HepG2 (cell line): ENCODE results near the gene PLCG1. TPM values are rescaled to one million over a fixed set of nuclear protein-coding genes. Genes with fewer than 3 reads are reported as not detected.

ENCODE experiments used
- ATAC-seq: fragments of 200-7000 bp; cut with Tn5 transposase; 3 replicates; pipeline ENCODE4 v1.9.1; 2020; ENCODE audit warnings: mild to moderate bottlenecking, moderate library complexity
- BruUV-seq: library from RNA; stranded (reverse); fragments of 400-500 nt; replicated peaks from 2 replicates; lab custom pipeline; 2021; lab: Mats Ljungman, UMichigan
- CTCF ChIA-PET: fragments of 300-600 bp; formaldehyde crosslinking; extraction: SDS; loops from one replicate; lab custom pipeline; 2021; ENCODE audit warnings: low total read pairs, inconsistent platforms, low intra/inter-chr PET ratio; lab: Yijun Ruan, JAX
- POLR2A ChIA-PET: fragments of 350-600 bp; sonication (Branson Sonifier 250); formaldehyde crosslinking; loops from one replicate; lab custom pipeline; 2020; ENCODE audit warnings: antibody characterized with exemption, inconsistent platforms; lab: Yijun Ruan, JAX
- DNase-seq: peaks from one replicate; pipeline ENCODE4 v3.0.0-alpha.2; 2015; ENCODE audit warnings: low spot score
- FAIRE-seq: peaks from 3 replicates; lab custom pipeline; 2011; peaks lifted over from hg19 to GRCh38; lab: Jason Lieb, UNC
- H2AFZ ChIP-seq: one replicate; pipeline ENCODE4 v1.6.1; 2011; ENCODE audit warnings: low read length, inconsistent platforms
- H3K27ac ChIP-seq: fragments of 300-600 bp; 3 replicates; pipeline ENCODE4 v1.8.0; 2011; ENCODE audit warnings: mixed run types, mild to moderate bottlenecking, mixed read lengths, low read length, inconsistent platforms; ENCODE audit not compliant: insufficient read depth; ENCODE audit errors: extremely low read length
- H3K27me3 ChIP-seq, 2 experiments: fragments of 200-600 bp in 1 of 2; 2 replicates in 1 of 2; 3 replicates in 1 of 2; pipeline versions ENCODE4 v1.6.0 to v1.8.0; 2011; ENCODE audit warnings: low read length in 2 of 2, mild to moderate bottlenecking in 2 of 2, moderate library complexity in 2 of 2, inconsistent platforms in 1 of 2; ENCODE audit not compliant: insufficient read depth in 2 of 2, control insufficient read depth in 1 of 2
- H3K36me3 ChIP-seq, 2 experiments: fragments of 200-600 bp in 1 of 2; replicated peaks in 1 of 2; 2 replicates in 1 of 2; 3 replicates in 1 of 2; pipeline versions ENCODE4 v1.5.1 to v1.8.0; 2011; ENCODE audit warnings: low read length in 2 of 2, inconsistent platforms in 1 of 2; ENCODE audit not compliant: insufficient read depth in 2 of 2, control insufficient read depth in 1 of 2
- H3K4me1 ChIP-seq: 2 replicates; pipeline ENCODE4 v1.5.1; 2012; ENCODE audit warnings: low read length, inconsistent platforms; ENCODE audit not compliant: insufficient read depth
- H3K4me2 ChIP-seq: 2 replicates; pipeline ENCODE4 v1.6.0; 2011; ENCODE audit warnings: low read depth, low read length, inconsistent platforms
- H3K4me3 ChIP-seq, 3 experiments: fragments of 200-600 bp in 1 of 3; sonication (generic), shearing (Covaris generic) in 1 of 3; replicated peaks in 1 of 3; 2 replicates each; pipeline ENCODE4 v1.5.1; 2011 to 2016; ENCODE audit warnings: low read length in 3 of 3, inconsistent platforms in 2 of 3, low read depth in 2 of 3, mild to moderate bottlenecking in 2 of 3, control low read depth in 1 of 3, mixed read lengths in 1 of 3; ENCODE audit not compliant: insufficient read depth in 1 of 3
- H3K79me2 ChIP-seq: one replicate; pipeline ENCODE4 v1.6.1; 2011; ENCODE audit warnings: low read length, inconsistent platforms; ENCODE audit not compliant: insufficient read depth
- H3K9ac ChIP-seq: 2 replicates; pipeline ENCODE4 v1.6.0; 2011; ENCODE audit warnings: mild to moderate bottlenecking, low read depth, low read length, inconsistent platforms; ENCODE audit not compliant: insufficient read depth
- H3K9me3 ChIP-seq: 2 replicates; pipeline ENCODE4 v1.5.1; 2012; ENCODE audit warnings: mild to moderate bottlenecking, low read length
- H4K20me1 ChIP-seq: 2 replicates; pipeline ENCODE4 v1.6.0; 2011; ENCODE audit warnings: inconsistent platforms, mild to moderate bottlenecking, low read length, moderate library complexity; ENCODE audit not compliant: insufficient read depth
- BCL3 ChIP-seq: sonication (generic); formaldehyde crosslinking; IDR thresholded peaks from 2 replicates; pipeline ENCODE4 v1.5.1; 2020; ENCODE audit warnings: mild to moderate bottlenecking, missing genetic modification reagents, moderate library complexity
- HNRNPK ChIP-seq: fragments of 200-400 bp; formaldehyde crosslinking; IDR thresholded peaks from 2 replicates; pipeline ENCODE4 v1.6.1; 2018; ENCODE audit warnings: low read length, low read depth, moderate library complexity, mild to moderate bottlenecking; ENCODE audit not compliant: poor library complexity, severe bottlenecking
- KDM1A ChIP-seq: IDR thresholded peaks from 2 replicates; pipeline ENCODE4 v1.6.1; 2016; ENCODE audit warnings: missing compliant biosample characterization
- RAD21 ChIP-seq: fragments of 450-650 bp; formaldehyde crosslinking; IDR thresholded peaks from 2 replicates; pipeline ENCODE4 v1.5.0; 2020; ENCODE audit warnings: mild to moderate bottlenecking
- RFXAP ChIP-seq: sonication (generic); formaldehyde crosslinking; IDR thresholded peaks from 2 replicates; pipeline ENCODE4 v1.4.0; 2020; ENCODE audit warnings: missing genetic modification reagents, borderline replicate concordance
- SETDB1 ChIP-seq: sonication (generic); formaldehyde crosslinking; IDR thresholded peaks from 2 replicates; pipeline ENCODE4 v1.5.1; 2020; ENCODE audit warnings: missing genetic modification reagents, mild to moderate bottlenecking, borderline replicate concordance
- SMAD9 ChIP-seq: sonication (generic); formaldehyde crosslinking; IDR thresholded peaks from 2 replicates; pipeline ENCODE4 v1.5.1; 2020; ENCODE audit warnings: mild to moderate bottlenecking, missing genetic modification reagents
- SOX6 ChIP-seq, 2 experiments: fragments of 450-650 bp in 1 of 2; sonication (generic) in 1 of 2; formaldehyde crosslinking in 1 of 2; IDR thresholded peaks; 2 replicates each; pipeline versions ENCODE4 v1.4.0 to v1.6.1; 2017 to 2020; ENCODE audit warnings: antibody characterized with exemption in 1 of 2, mild to moderate bottlenecking in 1 of 2, missing genetic modification reagents in 1 of 2
- YEATS4 ChIP-seq: sonication (generic); formaldehyde crosslinking; IDR thresholded peaks from 2 replicates; pipeline ENCODE4 v1.4.0; 2020; ENCODE audit warnings: missing genetic modification reagents, borderline replicate concordance
- ZBTB14 ChIP-seq: sonication (generic); formaldehyde crosslinking; IDR thresholded peaks from 2 replicates; pipeline ENCODE4 v1.4.0; 2020; ENCODE audit warnings: missing genetic modification reagents
- ZNF362 ChIP-seq: sonication (generic); formaldehyde crosslinking; IDR thresholded peaks from 2 replicates; pipeline ENCODE4 v1.4.0; 2020; ENCODE audit warnings: missing genetic modification reagents, mild to moderate bottlenecking, borderline replicate concordance
- ZNF687 ChIP-seq: sonication (generic); formaldehyde crosslinking; IDR thresholded peaks from 2 replicates; pipeline ENCODE4 v1.5.1; 2020; ENCODE audit warnings: mild to moderate bottlenecking, missing genetic modification reagents, moderate library complexity
- ZNF724P ChIP-seq: sonication (generic); formaldehyde crosslinking; IDR thresholded peaks from 2 replicates; pipeline ENCODE4 v1.8.0; 2022; ENCODE audit warnings: missing genetic modification reagents, borderline replicate concordance
- WGBS: methylation state at CpG from one replicate; pipeline ENCODE4 v1.1.6; 2017; ENCODE audit warnings: low lambda C conversion rate; 5-methylcytosine and 5-hydroxymethylcytosine counted together
- in situ Hi-C: cut with HindIII; loops from 2 replicates; pipeline ENCODE4 v1.10.0; 2017; ENCODE audit warnings: low pct_unique_long_range_greater_than_20kb; ENCODE audit not compliant: extremely low pct_ligation_motif_present
- intact Hi-C: fragments of 100-400 bp; cut with micrococcal nuclease; formaldehyde crosslinking; loops from one replicate; pipeline ENCODE4 v1.10.0; 2022; ENCODE audit not compliant: unreplicated experiment
- polyA plus RNA-seq, 8 experiments: library from polyadenylated mRNA; depleted of rRNA in 3 of 8; stranded (reverse) in 7 of 8; unstranded in 1 of 8; fragments of >200 nt; fragmentation: Illumina TruSeq in 4 of 8; extraction: Trizol in 4 of 8; gene quantifications; 2 replicates each; pipeline versions ENCODE4 v1.2.1 to v1.2.3, GENCODE V29; 2011 to 2016; ENCODE audit warnings: low read depth in 4 of 8, missing spikeins in 1 of 8, mixed read lengths in 1 of 8; ENCODE audit not compliant: insufficient read depth in 1 of 8
- total RNA-seq, 5 experiments: library from RNA; depleted of rRNA; stranded (reverse); fragments of >200 nt; fragmentation: Illumina TruSeq; extraction: Trizol; gene quantifications; 2 replicates each; pipeline ENCODE4 v1.2.3, GENCODE V29; 2016; ENCODE audit warnings: low read depth in 1 of 5
- TF ChIP-seq, protein P1 (sequence below): sonication (generic); formaldehyde crosslinking; IDR thresholded peaks from 2 replicates; pipeline ENCODE4 v1.4.0; 2020; ENCODE audit warnings: missing genetic modification reagents

PLCG1 gene
- total and polyA plus RNA-seq, 2 of the 13 experiments (the other 11 are each of a cell fraction or from before 2014, with no cell fraction given) = 85.3 to 158 TPM

DNA sequence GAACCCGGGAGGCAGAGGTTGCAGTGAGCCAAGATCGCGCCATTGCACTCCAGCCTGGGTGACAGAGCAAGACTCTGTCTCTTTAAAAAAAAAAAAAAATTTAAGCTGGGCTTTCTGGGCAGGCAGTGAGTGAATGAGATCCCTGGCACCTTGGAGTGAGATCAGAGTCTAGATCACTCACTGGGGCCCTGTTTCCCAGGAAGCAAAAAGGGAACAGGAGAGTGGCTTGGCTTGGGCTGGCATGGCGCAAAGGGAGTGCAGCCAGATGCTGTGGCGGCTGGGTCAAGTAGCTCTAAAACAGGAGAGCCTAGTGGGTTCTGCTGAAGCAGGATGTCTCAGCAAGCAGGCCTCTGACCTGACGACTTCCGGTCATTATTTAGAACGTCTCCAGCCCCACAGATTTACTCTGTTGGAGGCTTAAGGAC lies 10.4 kb downstream of the PLCG1 start:
- no peaks in the 10 kb centered on the region for H3K27me3 ChIP-seq
- peaks cover 98% of the 10 kb centered on the region for H3K79me2 ChIP-seq
- H4K20me1 ChIP-seq = peaks cover 68% of the 10 kb centered on the region
- no peak for DNase-seq
- ATAC-seq = peak; percentile 6; the same call in 1 of the 3 replicates
- WGBS = 83% methylated on average over 8 of the region's 8 CpGs
- FAIRE-seq = no peak
- in situ Hi-C loops = no loop called here
- no peak overlapping the region for H3K9ac ChIP-seq
- H3K4me3 ChIP-seq = no peak overlapping the region
- peaks cover 6 to 28% of the 10 kb centered on the region in 2 experiments for H3K36me3 ChIP-seq
- ChIA-PET CTCF (no interaction called here), POLR2A (interaction anchor here (1.4 to 3.9 kb wide), 2 partner anchors 9 to 12 kb away, joined by 3 to 13 read pairs; no protein-coding TSS in a partner anchor)
- no peaks in the 10 kb centered on the region for H3K9me3 ChIP-seq
- intact Hi-C loops = no loop called here
- H3K4me2 ChIP-seq = no peak overlapping the region
- H3K27ac ChIP-seq = peak overlapping the region; percentile 9
- no peak overlapping the region for H2AFZ ChIP-seq
- peaks cover 75% of the 10 kb centered on the region for H3K4me1 ChIP-seq
- no TSS peak for BruUV-seq
- no peak for TF ChIP-seq SETDB1 (CRISPR knock-in tag)
- TF ChIP-seq ZNF687 (CRISPR knock-in tag) = peak; percentile 35; the same call in 1 of the 2 replicates
- 0 out of 2 replicates have a peak, but pooled peaks have one; percentile 23 for TF ChIP-seq YEATS4 (CRISPR knock-in tag)
- TF ChIP-seq ZNF724P (CRISPR knock-in tag) = no peak
- TF ChIP-seq SMAD9 = no peak
- TF ChIP-seq SOX6 (IDR thresholded peaks at IDR 0.05) = no peak
- no peak for TF ChIP-seq SOX6 (CRISPR knock-in tag; IDR thresholded peaks at IDR 0.05)
- TF ChIP-seq HNRNPK = no peak
- peak; percentile 53; the same call in 1 of the 2 replicates for TF ChIP-seq RFXAP
- TF ChIP-seq ZBTB14 (CRISPR knock-in tag) = no peak
- TF ChIP-seq BCL3 = no peak
- TF ChIP-seq, protein P1, sequence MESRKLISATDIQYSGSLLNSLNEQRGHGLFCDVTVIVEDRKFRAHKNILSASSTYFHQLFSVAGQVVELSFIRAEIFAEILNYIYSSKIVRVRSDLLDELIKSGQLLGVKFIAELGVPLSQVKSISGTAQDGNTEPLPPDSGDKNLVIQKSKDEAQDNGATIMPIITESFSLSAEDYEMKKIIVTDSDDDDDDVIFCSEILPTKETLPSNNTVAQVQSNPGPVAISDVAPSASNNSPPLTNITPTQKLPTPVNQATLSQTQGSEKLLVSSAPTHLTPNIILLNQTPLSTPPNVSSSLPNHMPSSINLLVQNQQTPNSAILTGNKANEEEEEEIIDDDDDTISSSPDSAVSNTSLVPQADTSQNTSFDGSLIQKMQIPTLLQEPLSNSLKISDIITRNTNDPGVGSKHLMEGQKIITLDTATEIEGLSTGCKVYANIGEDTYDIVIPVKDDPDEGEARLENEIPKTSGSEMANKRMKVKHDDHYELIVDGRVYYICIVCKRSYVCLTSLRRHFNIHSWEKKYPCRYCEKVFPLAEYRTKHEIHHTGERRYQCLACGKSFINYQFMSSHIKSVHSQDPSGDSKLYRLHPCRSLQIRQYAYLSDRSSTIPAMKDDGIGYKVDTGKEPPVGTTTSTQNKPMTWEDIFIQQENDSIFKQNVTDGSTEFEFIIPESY (CRISPR knock-in tag) = peak; percentile 96
- peak; percentile 68; the same call in 1 of the 2 replicates for TF ChIP-seq ZNF362 (CRISPR knock-in tag)
- TF ChIP-seq KDM1A (CRISPR knock-in tag) = no peak
- TF ChIP-seq RAD21 (CRISPR knock-in tag) = no peak
